GM12878 (cell line): ENCODE data around the gene UEVLD. TPM values are rescaled to one million over a fixed set of nuclear protein-coding genes. Genes with fewer than 3 reads are reported as not detected.

ENCODE experiments used
- ATAC-seq: fragments of 200-7000 bp; cut with Tn5 transposase; 3 replicates; pipeline ENCODE4 v1.9.1; 2020; ENCODE audit warnings: mild to moderate bottlenecking, moderate library complexity
- BruUV-seq: library from RNA; stranded (reverse); fragments of 400-500 nt; replicated peaks from 2 replicates; lab custom pipeline; 2021; lab: Mats Ljungman, UMichigan
- CTCF ChIA-PET: fragments of 300-600 bp; sonication (Branson Sonifier 250); formaldehyde crosslinking; extraction: SDS; loops from one replicate; lab custom pipeline; 2021; ENCODE audit warnings: inconsistent platforms; lab: Yijun Ruan, JAX
- POLR2A ChIA-PET: fragments of 350-600 bp; formaldehyde crosslinking; extraction: SDS; loops from one replicate; lab custom pipeline; 2021; ENCODE audit warnings: inconsistent platforms; lab: Charles Lee
- RAD21 ChIA-PET: fragments of 300-600 bp; sonication (Branson Sonifier 250); formaldehyde crosslinking; loops from one replicate; lab custom pipeline; 2023; ENCODE audit warnings: antibody characterized with exemption; ENCODE audit not compliant: unreplicated experiment; lab: Charles Lee
- SMC1A ChIA-PET: fragments of 300-600 bp; sonication (Branson Sonifier 250); formaldehyde crosslinking; loops from one replicate; lab custom pipeline; 2023; ENCODE audit not compliant: unreplicated experiment, uncharacterized antibody; lab: Charles Lee
- DNase-seq: peaks from one replicate; pipeline ENCODE4 v3.0.0-alpha.2; 2011; ENCODE audit warnings: low read depth, low spot score
- FAIRE-seq: peaks from 3 replicates; lab custom pipeline; 2011; peaks lifted over from hg19 to GRCh38; lab: Jason Lieb, UNC
- H2AFZ ChIP-seq: 2 replicates; pipeline ENCODE4 v1.6.0; 2011; ENCODE audit warnings: low read depth, low read length, control low read depth; ENCODE audit not compliant: control insufficient read depth
- H3K27ac ChIP-seq: 2 replicates; pipeline ENCODE4 v1.5.1; 2011; ENCODE audit warnings: control low read depth; ENCODE audit not compliant: control insufficient read depth, insufficient read depth
- H3K27me3 ChIP-seq, 2 experiments: replicated peaks in 1 of 2; 2 replicates each; pipeline versions ENCODE4 v1.6.0 to v1.6.1; 2011; ENCODE audit warnings: low read length in 1 of 2; ENCODE audit not compliant: control insufficient read depth in 2 of 2, insufficient read depth in 2 of 2
- H3K36me3 ChIP-seq, 2 experiments: 2 replicates each; pipeline ENCODE4 v1.5.1; 2011; ENCODE audit warnings: low read length in 1 of 2; ENCODE audit not compliant: control insufficient read depth in 2 of 2, insufficient read depth in 2 of 2
- H3K4me1 ChIP-seq: 2 replicates; pipeline ENCODE4 v1.6.1; 2011; ENCODE audit warnings: mild to moderate bottlenecking, low read length, moderate library complexity, mixed read lengths; ENCODE audit not compliant: control insufficient read depth, insufficient read depth
- H3K4me2 ChIP-seq: 2 replicates; pipeline ENCODE4 v1.6.0; 2011; ENCODE audit warnings: control low read depth; ENCODE audit not compliant: control insufficient read depth, insufficient read depth
- H3K4me3 ChIP-seq: fragments of 200-600 bp; sonication (generic); 2 replicates; pipeline ENCODE4 v1.5.1; 2016
- H3K79me2 ChIP-seq: 2 replicates; pipeline ENCODE4 v1.6.0; 2011; ENCODE audit warnings: low read length; ENCODE audit not compliant: control insufficient read depth, insufficient read depth
- H3K9ac ChIP-seq: 2 replicates; pipeline ENCODE4 v1.8.0; 2011; ENCODE audit warnings: low read length, control low read depth, mixed read lengths; ENCODE audit not compliant: control insufficient read depth, insufficient read depth
- H3K9me3 ChIP-seq: replicated peaks from 3 replicates; pipeline ENCODE4 v1.5.1; 2011; ENCODE audit warnings: mild to moderate bottlenecking, low read length; ENCODE audit not compliant: control insufficient read depth, insufficient read depth
- H4K20me1 ChIP-seq: 2 replicates; pipeline ENCODE4 v1.6.0; 2011; ENCODE audit not compliant: control insufficient read depth, insufficient read depth
- CREB1 ChIP-seq: IDR thresholded peaks from 2 replicates; pipeline ENCODE4 v1.6.1; 2012; ENCODE audit warnings: low read depth, mild to moderate bottlenecking, inconsistent platforms
- HDAC6 ChIP-seq: fragments of 200-600 bp; sonication (generic); IDR thresholded peaks from one replicate; pipeline ENCODE4 v1.8.0; 2017; ENCODE audit warnings: antibody characterized with exemption; ENCODE audit not compliant: unreplicated experiment
- IRF5 ChIP-seq: fragments of 450-650 bp; IDR thresholded peaks from 2 replicates; pipeline ENCODE4 v1.6.1; 2017; ENCODE audit warnings: borderline replicate concordance
- KAT2A ChIP-seq: conservative IDR thresholded peaks from 2 replicates; pipeline ENCODE4 v1.6.1; 2011; ENCODE audit warnings: low read depth, low read length; ENCODE audit not compliant: control insufficient read depth
- NR2C1 ChIP-seq: fragments of 450-650 bp; IDR thresholded peaks from 2 replicates; pipeline ENCODE4 v1.6.1; 2017; ENCODE audit warnings: antibody characterized with exemption, mild to moderate bottlenecking, moderate library complexity
- PML ChIP-seq: IDR thresholded peaks from 2 replicates; pipeline ENCODE4 v1.6.1; 2012; ENCODE audit warnings: low read length, inconsistent platforms
- YBX1 ChIP-seq: fragments of 450-650 bp; IDR thresholded peaks from 2 replicates; pipeline ENCODE4 v1.6.1; 2016; ENCODE audit warnings: antibody characterized with exemption
- WGBS: methylation state at CpG from one replicate; pipeline ENCODE4 v1.1.6; 2016; ENCODE audit warnings: low lambda C conversion rate; ENCODE audit not compliant: insufficient replicate concordance, insufficient coverage; ENCODE audit errors: missing lambda C conversion rate; 5-methylcytosine and 5-hydroxymethylcytosine counted together
- in situ Hi-C: fragments of 300-500 bp; cut with MboI; formaldehyde crosslinking; loops from 9 replicates; pipeline ENCODE4 v1.14.3; 2018; ENCODE audit warnings: mixed read lengths
- intact Hi-C: fragments of 100-400 bp; cut with micrococcal nuclease; formaldehyde crosslinking; loops from one replicate; pipeline ENCODE4 v1.14.2; 2022; ENCODE audit not compliant: unreplicated experiment
- polyA plus RNA-seq, 11 experiments: library from polyadenylated mRNA; depleted of rRNA in 4 of 11; unstranded in 6 of 11; stranded (reverse) in 5 of 11; fragments of >200 nt; fragmentation: Nextera tagmentation in 4 of 11; fragmentation: Illumina TruSeq in 1 of 11; extraction: Ambion mirVana in 4 of 11; extraction: Trizol in 1 of 11; gene quantifications; 1 replicate in 1 of 11; 2 replicates in 10 of 11; pipeline versions ENCODE4 v1.2.1 to v1.2.3, GENCODE V29; 2011 to 2016; ENCODE audit warnings: inconsistent platforms in 2 of 11, missing spikeins in 2 of 11, low read depth in 1 of 11
- total RNA-seq, 4 experiments: library from RNA; depleted of rRNA in 3 of 4; stranded (reverse); fragments of >200 nt in 3 of 4; fragmentation: Illumina TruSeq in 1 of 4; extraction: Trizol in 1 of 4; gene quantifications; 2 replicates each; pipeline versions ENCODE4 v1.2.1 to v1.2.3, GENCODE V29; 2013 to 2021

UEVLD gene
- total and polyA plus RNA-seq, 10 of the 15 experiments (the other 5 are each of a cell fraction or from before 2014, with no cell fraction given) = 6.5 to 16.3 (median 13.4) TPM

GRCh38 chr11:18590571-18590970 is 2.0 kb upstream of the UEVLD start (continued):
- no peak for TF ChIP-seq IRF5
- no peak for TF ChIP-seq CREB1

GRCh38 chr11:18581825-18582224 is 6.7 kb downstream of the UEVLD start:
- ChIA-PET RAD21 (interaction anchor here (0.9 to 2.2 kb wide), 3 partner anchors 9 to 52 kb away, joined by 3 to 5 read pairs (median 5); partner anchors contain the start of gene SPTY2D1), POLR2A (interaction anchor here (0.6 to 0.9 kb wide), 2 partner anchors 52 to 416 kb away, joined by 4 to 9 read pairs; no protein-coding TSS in a partner anchor), CTCF (interaction anchor here (0.6 to 0.8 kb wide), 2 partner anchors 41 to 68 kb away, joined by 3 read pairs; no protein-coding TSS in a partner anchor), SMC1A (interaction anchor here (1.0 kb wide), 2 partner anchors 9 to 49 kb away, joined by 3 to 4 read pairs; no protein-coding TSS in a partner anchor)
- H3K9me3 ChIP-seq = no peaks in the 10 kb centered on the region
- FAIRE-seq = no peak
- no peak overlapping the region for H3K4me3 ChIP-seq
- ATAC-seq = no peak
- BruUV-seq = no TSS peak
- 96% methylated on average over 1 of the region's 1 CpG for WGBS
- no peaks in the 10 kb centered on the region for H4K20me1 ChIP-seq
- no peak overlapping the region for H2AFZ ChIP-seq
- H3K79me2 ChIP-seq = no peaks in the 10 kb centered on the region; the same call in none of the 2 replicates
- H3K27ac ChIP-seq = no peak overlapping the region
- H3K4me1 ChIP-seq = peaks cover 5% of the 10 kb centered on the region; the same call in 1 of the 2 replicates
- no peaks in the 10 kb centered on the region for H3K27me3 ChIP-seq
- no peak for TF ChIP-seq NR2C1
- TF ChIP-seq PML = no peak
- TF ChIP-seq HDAC6 = no peak
- TF ChIP-seq YBX1 = no peak
- no peak for TF ChIP-seq KAT2A
- no peaks in the 10 kb centered on the region for H3K36me3 ChIP-seq
- intact Hi-C loops (no loop called here), in situ Hi-C loops (no loop called here)
- no peak for DNase-seq
- no peak overlapping the region for H3K4me2 ChIP-seq
- no peak overlapping the region for H3K9ac ChIP-seq
